Transverse colon (tissue), 4 donors: ENCODE results near the gene FBXO44. TPM values are rescaled to one million over a fixed set of nuclear protein-coding genes. Genes with fewer than 3 reads are reported as not detected.

Experiments used
- DNase-seq: peaks from one replicate; pipeline ENCODE4 v3.0.0-alpha.2; 2019
- H3K27ac ChIP-seq, 4 donors: fragments of 200-600 bp; sonication (generic); 2 replicates each; pipeline ENCODE4 v1.5.1; 2016 to 2018; ENCODE audit warnings: inconsistent platforms in 4 of 4
- H3K27me3 ChIP-seq: fragments of 200-600 bp; sonication (generic); 2 replicates; pipeline ENCODE4 v1.5.1; 2017; ENCODE audit warnings: inconsistent platforms
- H3K36me3 ChIP-seq, 4 donors: fragments of 200-600 bp; sonication (generic); 2 replicates each; pipeline ENCODE4 v1.5.1; 2017 to 2019; ENCODE audit warnings: inconsistent platforms in 4 of 4
- H3K4me1 ChIP-seq, 4 donors: fragments of 200-600 bp; sonication (generic); 2 replicates each; pipeline ENCODE4 v1.5.1; 2017 to 2020; ENCODE audit warnings: inconsistent platforms in 4 of 4
- H3K4me3 ChIP-seq, 4 donors: fragments of 200-600 bp; sonication (generic); 1 replicate in 1 of 4; 2 replicates in 3 of 4; pipeline versions ENCODE4 v1.5.1 to v1.6.1; 2017 to 2019; ENCODE audit warnings: inconsistent platforms in 4 of 4
- H3K9me3 ChIP-seq, 2 donors: fragments of 200-600 bp; sonication (generic); 2 replicates each; pipeline ENCODE4 v1.5.1; 2017 to 2019; ENCODE audit warnings: inconsistent platforms in 2 of 2
- EP300 ChIP-seq: sonication (generic); formaldehyde crosslinking; IDR thresholded peaks from one replicate; pipeline ENCODE4 v1.6.1; 2017; ENCODE audit warnings: antibody characterized with exemption, low read depth
- POLR2A ChIP-seq: fragments of 450-650 bp; IDR thresholded peaks from one replicate; pipeline ENCODE4 v1.6.1; 2016; ENCODE audit warnings: antibody characterized with exemption, mild to moderate bottlenecking, moderate library complexity
- POLR2AphosphoS5 ChIP-seq, 3 donors: sonication (generic); formaldehyde crosslinking; IDR thresholded peaks; one replicate each; pipeline ENCODE4 v1.6.1; 2016; ENCODE audit warnings: antibody characterized with exemption in 3 of 3
- WGBS, 2 donors: methylation state at CpG; one replicate each; pipeline ENCODE4 v1.1.5; 2018; ENCODE audit warnings: low coverage in 1 of 2; 5-methylcytosine and 5-hydroxymethylcytosine counted together
- in situ Hi-C, 4 donors: fragments of 200-750 bp; cut with MboI; loops; one replicate each; pipeline versions ENCODE4 v1.15.0 to v1.15.1; 2017; ENCODE audit warnings: low sequenced_read_pairs in 3 of 4, low pct_ligation_motif_present in 1 of 4, low pct_unique_long_range_greater_than_20kb in 1 of 4
- intact Hi-C: fragments of 100-400 bp; cut with DNase I; formaldehyde crosslinking; loops from one replicate; pipeline ENCODE4 v1.15.1; 2023; ENCODE audit warnings: low total_unique reads
- total RNA-seq, 4 donors: library from RNA; depleted of rRNA; stranded (reverse); fragments of >200 nt; gene quantifications; one replicate each; pipeline ENCODE4 v1.1.0, GENCODE V29; 2016
- TF ChIP-seq, protein P1 (sequence below), 5 experiments: fragments of 200-600 bp in 3 of 5; fragments of 450-650 bp in 2 of 5; sonication (generic) in 3 of 5; IDR thresholded peaks; 1 replicate in 2 of 5; 2 replicates in 3 of 5; pipeline ENCODE4 v1.5.1; 2016 to 2017; ENCODE audit warnings: antibody characterized with exemption in 5 of 5, inconsistent platforms in 3 of 5, mild to moderate bottlenecking in 2 of 5, moderate library complexity in 1 of 5

The FBXO44 gene
- total RNA-seq, 4 donors from 2014 or later, result 3.2 to 10.5 (median 6.9) TPM

DNA sequence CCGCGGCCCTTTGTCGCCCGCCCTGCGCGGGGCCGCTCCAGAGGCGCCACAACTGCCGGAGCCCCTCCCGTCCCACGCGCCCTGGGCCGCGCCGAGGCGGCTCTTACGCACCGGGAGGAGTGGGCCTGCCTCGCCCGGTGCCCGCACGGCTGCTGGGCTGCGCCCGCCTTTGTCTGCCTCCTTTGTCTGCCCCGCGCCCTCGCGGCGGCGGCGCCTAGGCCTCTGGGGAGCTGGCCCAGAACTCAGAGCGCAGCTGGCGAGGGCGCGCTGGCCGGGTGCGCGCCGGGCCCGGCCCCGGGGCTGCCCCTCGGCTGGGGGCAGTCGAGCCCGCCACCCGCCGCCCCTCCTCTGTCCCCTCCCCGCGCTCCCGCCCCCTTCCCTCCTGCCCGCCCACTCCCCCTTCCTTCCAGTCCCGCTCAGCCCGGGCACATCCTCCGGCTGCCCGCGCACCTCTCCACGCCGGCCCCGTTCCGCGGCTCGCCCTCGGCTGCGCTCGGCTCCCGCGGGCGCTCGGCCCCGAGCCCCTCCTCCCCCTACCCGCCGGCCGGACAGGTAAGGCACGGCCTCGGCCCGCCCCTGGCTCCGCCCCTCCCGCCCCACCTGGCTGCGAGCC lies 36.7 kb downstream of the FBXO44 start, which contains the start of gene DRAXIN:
Gene DRAXIN (plus strand): TSS at position 409 of the 613 bp plus-strand sequence. CDS start 14,549 bp downstream, outside the sequence.
- H3K27me3 ChIP-seq, result peaks cover 78% of the 10 kb centered on the region
- H3K27ac ChIP-seq, result no peak within 1 kb of the TSS
- no peak for TF ChIP-seq POLR2A
- TF ChIP-seq EP300, result no peak
- TF ChIP-seq, protein P1, sequence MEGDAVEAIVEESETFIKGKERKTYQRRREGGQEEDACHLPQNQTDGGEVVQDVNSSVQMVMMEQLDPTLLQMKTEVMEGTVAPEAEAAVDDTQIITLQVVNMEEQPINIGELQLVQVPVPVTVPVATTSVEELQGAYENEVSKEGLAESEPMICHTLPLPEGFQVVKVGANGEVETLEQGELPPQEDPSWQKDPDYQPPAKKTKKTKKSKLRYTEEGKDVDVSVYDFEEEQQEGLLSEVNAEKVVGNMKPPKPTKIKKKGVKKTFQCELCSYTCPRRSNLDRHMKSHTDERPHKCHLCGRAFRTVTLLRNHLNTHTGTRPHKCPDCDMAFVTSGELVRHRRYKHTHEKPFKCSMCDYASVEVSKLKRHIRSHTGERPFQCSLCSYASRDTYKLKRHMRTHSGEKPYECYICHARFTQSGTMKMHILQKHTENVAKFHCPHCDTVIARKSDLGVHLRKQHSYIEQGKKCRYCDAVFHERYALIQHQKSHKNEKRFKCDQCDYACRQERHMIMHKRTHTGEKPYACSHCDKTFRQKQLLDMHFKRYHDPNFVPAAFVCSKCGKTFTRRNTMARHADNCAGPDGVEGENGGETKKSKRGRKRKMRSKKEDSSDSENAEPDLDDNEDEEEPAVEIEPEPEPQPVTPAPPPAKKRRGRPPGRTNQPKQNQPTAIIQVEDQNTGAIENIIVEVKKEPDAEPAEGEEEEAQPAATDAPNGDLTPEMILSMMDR (IDR thresholded peaks at IDR 0.05), result no peak
- TF ChIP-seq POLR2AphosphoS5 (IDR thresholded peaks at IDR 0.05), result no peak
- 1% methylated on average over 21 of the region's 78 CpGs; no CpG with 5 or more reads in 1 of the 2 donors for WGBS, 2 donors
- H3K4me1 ChIP-seq, result peaks cover 4 to 21% (median 17%) of the 10 kb centered on the region in 4 donors
- in situ Hi-C loops, result no loop called here
- H3K9me3 ChIP-seq, result no peaks in the 10 kb centered on the region
- no peak for DNase-seq
- intact Hi-C loops, result no loop called here
- H3K4me3 ChIP-seq, result peak within 1 kb of the TSS in 2 of 4 donors; percentile 12 to 39
- no peaks in the 10 kb centered on the region for H3K36me3 ChIP-seq

DNA sequence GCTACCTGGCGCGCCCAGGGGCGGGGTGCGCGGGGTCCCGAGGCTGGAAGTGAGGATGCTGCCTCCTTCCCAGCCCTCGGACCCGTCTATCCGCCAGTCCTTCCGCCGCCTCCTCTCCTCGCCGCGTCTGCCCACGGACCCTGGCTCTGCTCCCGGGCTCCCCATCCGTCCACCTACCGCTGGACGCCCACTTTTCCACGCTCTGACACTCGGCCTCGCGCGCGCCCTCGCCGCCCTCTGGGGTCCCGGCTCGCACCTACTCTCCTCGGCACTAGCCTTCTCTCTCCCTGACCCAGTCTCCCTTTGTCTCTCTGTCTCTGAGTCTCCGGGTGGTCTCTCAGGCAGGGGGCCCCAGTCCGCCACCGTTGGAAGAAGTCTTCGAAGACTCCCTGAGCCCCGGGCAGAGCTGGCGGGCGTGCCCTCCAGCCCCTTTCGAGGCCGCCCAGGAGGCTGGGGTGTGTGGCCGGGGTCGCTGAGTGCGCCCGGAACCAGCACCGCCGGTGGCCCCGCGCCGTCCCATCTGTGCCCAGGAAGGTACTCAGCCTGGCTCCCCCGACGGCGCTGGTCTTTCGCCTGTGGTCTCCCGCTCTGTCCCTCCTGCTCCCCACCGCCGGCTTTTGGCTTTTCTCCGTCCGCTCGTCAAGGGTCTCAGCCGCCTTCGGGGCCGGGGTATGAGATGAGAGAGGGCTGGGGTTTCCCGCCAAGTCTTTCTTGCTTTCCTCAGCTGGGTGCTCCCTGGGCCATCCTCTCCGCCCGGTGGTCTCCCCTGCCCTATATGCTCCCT lies 37.4 kb downstream of the FBXO44 start:
- Histone ChIP-seq H3K27me3 (peaks cover 75% of the 10 kb centered on the region), H3K36me3 (no peaks in the 10 kb centered on the region), H3K9me3 (no peaks in the 10 kb centered on the region), H3K27ac (no peak overlapping the region), H3K4me1 (peaks cover 4 to 21% (median 17%) of the 10 kb centered on the region in 4 donors), H3K4me3 (peak overlapping the region in 2 of 4 donors; percentile 12 to 39)
- intact Hi-C loops, result no loop called here
- in situ Hi-C loops, result no loop called here
- DNase-seq, result no peak
- TF ChIP-seq POLR2A (no peak), POLR2AphosphoS5 (IDR thresholded peaks at IDR 0.05) (no peak), EP300 (no peak)
- TF ChIP-seq, protein P1 (IDR thresholded peaks at IDR 0.05), result no peak
- WGBS, 2 donors, result 0 to 19% methylated on average over 4 to 54 of the region's 64 CpGs

DNA sequence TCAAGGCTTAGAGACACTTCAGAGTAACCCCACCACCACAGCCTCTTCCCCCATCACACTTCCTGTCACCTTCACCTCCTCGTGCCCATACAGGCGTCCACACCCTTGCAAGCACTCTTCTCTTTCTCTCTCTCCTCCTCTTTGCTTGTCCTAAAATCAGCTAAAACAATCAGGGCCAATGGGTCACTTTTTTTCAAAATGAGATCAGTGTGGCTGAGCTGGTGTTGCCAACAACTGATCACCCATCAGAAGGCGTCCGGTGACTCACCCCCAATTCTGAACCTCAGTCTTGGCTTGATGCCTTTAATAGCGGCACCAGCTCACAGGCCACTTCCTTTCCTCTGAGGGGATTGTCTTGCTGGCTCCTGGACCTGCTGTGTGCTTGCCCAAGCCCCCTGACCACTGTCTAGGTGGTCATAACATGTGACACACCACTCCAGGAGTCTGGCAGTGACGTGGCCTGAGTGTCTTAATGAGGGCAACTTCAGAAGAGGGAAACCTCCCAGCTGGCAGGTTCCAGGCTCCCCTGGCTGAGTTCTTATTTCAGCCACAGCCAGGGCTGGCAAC lies 38.4 kb downstream of the FBXO44 start:
- Histone ChIP-seq H3K27me3 (peaks cover 72% of the 10 kb centered on the region), H3K36me3 (no peaks in the 10 kb centered on the region), H3K9me3 (no peaks in the 10 kb centered on the region), H3K4me1 (peaks cover 4 to 21% (median 17%) of the 10 kb centered on the region in 4 donors), H3K4me3 (no peak overlapping the region), H3K27ac (no peak overlapping the region)
- TF ChIP-seq POLR2AphosphoS5 (IDR thresholded peaks at IDR 0.05) (no peak), EP300 (no peak), POLR2A (no peak)
- TF ChIP-seq, protein P1 (IDR thresholded peaks at IDR 0.05), result no peak
- intact Hi-C loops (no loop called here), in situ Hi-C loops (no loop called here)
- 0 to 10% methylated on average over 2 to 6 of the region's 6 CpGs for WGBS, 2 donors
- DNase-seq, result peak; percentile 19

DNA sequence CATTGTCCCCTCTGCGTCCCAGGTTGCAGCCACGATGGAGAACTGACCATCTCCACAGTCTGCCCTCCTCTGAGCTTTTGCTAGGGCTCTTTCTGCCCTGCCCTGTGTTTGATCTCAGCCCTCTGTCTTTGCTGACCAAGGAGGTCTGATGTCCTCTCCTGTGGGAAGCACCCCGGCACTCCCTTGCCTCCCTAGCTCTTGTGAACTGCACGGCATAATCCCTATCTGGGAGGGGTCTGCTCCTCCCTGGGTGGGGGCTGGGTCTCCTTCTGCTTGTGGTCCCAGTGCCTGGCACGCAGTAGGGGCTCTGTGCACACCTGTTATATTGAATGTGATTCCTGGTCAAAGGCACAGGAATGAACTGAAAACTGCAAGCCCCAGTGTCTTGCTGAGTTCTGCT lies 39.2 kb downstream of the FBXO44 start:
- 58% methylated on average over 5 of the region's 5 CpGs; no CpG with 5 or more reads in 1 of the 2 donors for WGBS, 2 donors

More for the DNA sequence above, 39.2 kb downstream of the FBXO44 start:
- Histone ChIP-seq H3K9me3 (no peaks in the 10 kb centered on the region), H3K4me1 (peaks cover 4 to 21% (median 17%) of the 10 kb centered on the region in 4 donors), H3K4me3 (no peak overlapping the region), H3K36me3 (no peaks in the 10 kb centered on the region), H3K27me3 (peaks cover 64% of the 10 kb centered on the region), H3K27ac (no peak overlapping the region)
- no peak for TF ChIP-seq POLR2AphosphoS5 (IDR thresholded peaks at IDR 0.05)
- TF ChIP-seq EP300, result no peak
- no peak for DNase-seq
- intact Hi-C loops (no loop called here), in situ Hi-C loops (no loop called here)
